ENCODE measurements around the gene AGTRAP.

The AGTRAP gene

DNA sequence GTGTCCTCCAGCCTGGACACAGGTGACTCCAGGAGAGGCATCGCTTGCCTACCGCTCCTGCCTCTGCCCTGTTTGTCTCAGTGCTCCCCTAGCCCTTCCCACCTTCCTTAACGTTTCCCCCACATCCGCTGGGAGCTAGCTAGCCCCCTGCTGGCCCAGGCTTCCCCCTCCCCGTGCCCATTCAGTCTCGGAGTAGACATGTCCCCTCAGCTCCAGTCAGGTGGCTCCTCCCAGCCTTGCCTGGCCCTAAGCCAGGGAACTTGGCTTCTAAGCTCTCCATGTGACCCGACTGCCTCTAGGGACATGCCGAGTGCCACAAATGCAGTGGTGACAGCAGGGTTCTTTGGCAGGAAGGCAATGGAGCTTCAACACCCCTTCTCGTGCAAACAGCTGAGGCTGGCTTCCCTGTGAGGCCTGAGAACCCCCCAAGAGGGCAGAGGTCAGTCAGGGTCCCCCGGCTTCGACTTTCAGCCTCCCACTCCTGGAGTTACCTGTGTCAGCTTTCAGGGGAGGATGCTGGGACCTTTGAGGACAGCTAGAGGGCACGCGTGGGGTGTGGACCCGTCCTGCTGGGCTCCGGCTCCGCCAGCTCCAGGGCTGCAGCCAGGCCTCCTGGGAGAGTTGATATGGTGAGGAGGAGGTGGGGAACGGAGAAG, 28.2 kb upstream of the AGTRAP start:
- no peak for DNase-seq

DNA sequence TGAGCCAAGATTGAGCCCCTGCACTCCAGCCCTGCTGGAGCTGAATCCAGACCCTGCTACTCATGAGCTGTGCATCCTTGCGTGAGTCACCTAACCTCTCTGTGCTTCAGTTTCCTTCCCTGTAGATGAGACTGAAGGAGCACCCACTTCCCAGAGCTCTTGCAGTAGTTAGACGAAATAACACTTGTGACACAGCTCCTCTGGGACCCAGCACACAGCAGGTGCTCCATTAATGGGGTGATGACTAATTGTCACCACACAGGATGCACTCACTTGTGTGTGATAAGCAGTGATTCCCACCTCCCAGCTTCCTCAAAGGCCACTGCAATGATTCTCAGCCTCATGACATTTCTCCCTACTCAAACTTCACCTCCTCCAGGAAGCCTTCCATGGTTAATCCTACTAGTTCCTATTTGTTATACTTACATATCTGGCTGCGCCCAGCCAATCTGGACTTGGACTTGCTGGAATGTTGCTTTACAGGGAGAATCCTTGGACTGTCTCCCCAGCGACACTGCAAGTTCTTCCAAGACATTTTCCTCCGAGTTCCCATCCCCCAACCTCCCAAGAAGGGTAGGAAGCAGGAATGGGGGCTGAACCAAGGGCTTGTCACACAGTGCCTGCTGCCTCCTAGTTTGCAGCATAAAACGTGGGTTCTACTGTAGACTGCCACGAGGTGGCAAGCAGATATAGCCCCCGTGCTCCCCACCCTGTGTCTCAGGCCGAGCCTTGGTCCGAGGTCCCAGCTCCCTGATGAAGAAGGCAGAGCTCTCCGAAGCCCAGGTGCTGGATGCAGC, 27.2 kb upstream of the AGTRAP start:
- DNase-seq: no peak

DNA sequence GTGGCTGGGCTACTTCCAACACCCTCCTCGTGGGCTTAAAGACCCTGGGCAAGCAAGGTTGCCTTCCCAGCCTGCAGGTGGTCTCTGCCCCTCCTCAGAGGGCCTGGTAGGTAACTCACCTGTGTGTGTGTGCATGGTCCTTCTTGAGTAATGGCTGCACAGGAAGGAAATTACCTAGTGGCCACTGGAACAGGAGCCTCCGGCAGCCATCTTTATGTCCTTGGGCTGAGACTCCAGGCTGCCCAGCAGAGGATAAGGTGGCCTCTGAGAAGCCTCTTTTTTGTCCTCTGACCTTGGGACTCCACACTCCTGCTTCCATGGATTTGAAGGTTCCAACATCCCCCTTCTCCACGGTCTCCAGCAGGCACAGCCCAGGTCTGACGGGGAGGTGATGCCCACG, 24.4 kb upstream of the AGTRAP start:
- DNase-seq: no peak

DNA sequence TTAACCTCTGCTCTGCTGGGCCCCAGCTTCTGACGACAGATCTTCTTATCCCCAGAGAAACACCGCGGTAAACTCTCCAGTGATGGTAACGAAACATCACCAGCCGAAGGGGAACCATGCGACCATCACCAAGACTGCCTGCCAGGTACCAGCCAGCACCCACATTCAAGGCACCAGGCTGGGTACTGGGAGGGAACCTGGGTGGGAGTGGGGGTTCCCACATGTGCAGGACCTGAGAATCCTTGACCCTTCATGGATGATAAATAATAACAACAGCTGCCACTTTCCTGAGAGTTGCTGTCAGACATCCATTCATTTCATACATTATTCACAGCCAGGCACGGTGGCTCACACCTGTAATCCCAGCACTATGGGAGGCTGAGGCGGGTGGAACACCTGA, 23.7 kb upstream of the AGTRAP start:
- DNase-seq: no peak

DNA sequence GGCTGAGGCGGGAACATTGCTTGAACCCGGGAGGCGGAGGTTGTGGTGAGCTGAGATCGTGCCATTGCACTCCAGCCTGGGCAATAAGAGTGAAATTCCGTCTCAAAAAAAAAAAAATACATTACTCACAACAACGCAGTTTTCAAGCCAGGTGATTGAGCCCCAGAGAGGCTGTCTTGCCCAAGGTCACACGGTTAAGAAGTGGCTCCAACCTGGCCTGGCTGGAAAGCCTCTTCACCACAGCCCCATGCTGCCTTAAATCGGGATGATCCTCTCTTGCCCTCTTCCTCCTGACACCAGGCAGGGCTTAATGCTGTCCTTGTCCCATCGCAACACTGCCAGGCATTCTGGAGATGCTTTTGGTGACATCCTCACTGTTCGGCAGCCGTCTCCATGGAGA, 22.8 kb upstream of the AGTRAP start:
- DNase-seq: no peak

DNA sequence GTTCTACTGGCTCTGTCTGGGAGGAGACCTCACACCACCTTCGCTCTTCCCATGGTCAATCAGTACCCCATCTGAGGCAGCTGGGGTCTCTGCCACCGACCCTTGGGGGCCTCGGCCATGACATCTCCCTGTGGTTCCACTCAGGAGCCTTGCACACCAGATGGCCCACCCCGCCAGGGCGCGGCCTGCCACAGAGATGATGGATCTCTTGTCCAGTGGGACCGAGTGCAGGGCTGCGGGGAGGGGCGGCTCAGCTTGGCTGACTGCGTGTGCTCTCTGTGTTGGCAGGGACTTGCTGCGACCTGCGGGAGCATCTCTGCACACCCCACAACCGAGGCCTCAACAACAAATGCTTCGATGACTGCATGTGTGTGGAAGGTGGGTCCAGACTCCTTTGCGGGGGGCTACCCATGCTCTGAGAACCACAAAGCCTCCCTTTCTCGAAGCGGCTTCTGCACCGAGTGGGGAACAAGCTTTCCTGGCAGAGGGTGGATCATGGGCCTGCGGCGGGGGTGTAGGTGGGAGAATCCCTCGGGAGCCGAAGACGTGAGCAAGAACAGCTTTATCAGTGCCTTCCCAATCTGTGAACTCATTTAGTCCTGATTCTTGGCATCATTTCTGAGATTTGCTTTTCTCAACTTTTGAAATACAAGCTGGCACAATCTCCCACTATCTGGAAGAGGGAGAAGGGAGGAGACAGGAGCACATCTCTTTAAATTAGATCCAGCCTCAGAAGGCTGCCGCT, 20.9 kb upstream of the AGTRAP start:
- DNase-seq: no peak

DNA sequence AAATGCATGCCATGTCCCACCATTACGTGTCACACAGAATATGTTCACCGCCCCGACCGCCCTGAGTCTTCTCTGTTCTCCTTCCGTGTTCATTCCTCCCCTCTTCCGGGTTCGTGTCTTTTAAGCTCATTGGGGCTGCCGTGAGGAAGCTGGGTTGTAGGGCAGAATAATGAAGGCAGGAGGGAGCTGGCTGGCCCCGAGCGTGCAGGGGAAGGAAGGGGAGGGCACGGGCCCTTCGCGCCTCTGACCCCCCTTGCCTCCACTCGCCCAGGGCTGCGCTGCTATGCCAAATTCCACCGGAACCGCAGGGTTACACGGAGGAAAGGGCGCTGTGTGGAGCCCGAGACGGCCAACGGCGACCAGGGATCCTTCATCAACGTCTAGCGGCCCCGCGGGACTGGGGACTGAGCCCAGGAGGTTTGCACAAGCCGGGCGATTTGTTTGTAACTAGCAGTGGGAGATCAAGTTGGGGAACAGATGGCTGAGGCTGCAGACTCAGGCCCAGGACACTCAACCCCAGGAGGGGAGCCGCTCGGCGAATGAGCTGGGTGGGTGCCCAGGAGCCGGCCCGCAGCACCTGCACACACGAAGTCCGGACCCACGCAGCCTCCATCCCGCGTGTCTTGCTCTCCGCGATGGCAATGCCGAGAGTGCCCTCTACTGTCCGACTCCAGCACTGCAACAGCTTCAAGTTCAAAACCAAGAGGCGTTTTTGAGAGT, 16.5 kb upstream of the AGTRAP start:
- DNase-seq: peak; percentile 84 to 91

DNA sequence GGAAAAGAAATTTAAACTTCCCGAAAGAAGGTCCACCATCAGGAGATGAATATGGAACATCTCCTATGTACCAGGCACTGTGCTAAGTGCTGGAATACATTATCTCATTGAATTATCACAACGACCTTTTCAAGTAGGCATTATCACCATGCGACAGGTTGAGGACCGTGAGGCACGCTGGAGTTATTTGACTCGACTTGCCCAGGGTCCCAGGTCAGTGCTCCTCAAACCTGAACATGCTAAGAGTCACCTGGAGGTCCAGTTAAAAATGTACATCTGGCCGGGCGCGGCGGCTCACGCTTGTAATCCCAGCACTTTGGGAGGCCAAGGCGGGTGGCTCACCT, 15.9 kb upstream of the AGTRAP start:
- no peak for DNase-seq

DNA sequence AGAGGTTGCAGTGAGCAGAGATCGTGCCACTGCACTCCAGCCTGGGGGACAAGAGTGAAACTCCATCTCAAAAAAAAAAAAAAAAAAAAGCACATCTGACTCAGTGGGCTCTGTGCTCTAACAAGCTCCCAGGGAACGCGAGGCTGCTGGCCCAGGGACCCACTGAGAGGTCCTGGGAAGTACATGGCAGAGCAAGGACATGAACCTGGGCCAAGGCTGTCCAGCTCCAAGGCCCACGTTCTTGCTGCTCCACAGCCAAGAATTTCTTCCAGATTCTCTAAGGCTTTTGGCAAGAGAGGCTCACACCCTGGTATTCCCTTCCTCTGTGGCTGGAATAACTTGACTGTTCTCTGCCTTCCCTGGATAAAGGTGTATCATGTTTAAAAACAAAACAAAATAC, 15.4 kb upstream of the AGTRAP start:
- no peak for DNase-seq

DNA sequence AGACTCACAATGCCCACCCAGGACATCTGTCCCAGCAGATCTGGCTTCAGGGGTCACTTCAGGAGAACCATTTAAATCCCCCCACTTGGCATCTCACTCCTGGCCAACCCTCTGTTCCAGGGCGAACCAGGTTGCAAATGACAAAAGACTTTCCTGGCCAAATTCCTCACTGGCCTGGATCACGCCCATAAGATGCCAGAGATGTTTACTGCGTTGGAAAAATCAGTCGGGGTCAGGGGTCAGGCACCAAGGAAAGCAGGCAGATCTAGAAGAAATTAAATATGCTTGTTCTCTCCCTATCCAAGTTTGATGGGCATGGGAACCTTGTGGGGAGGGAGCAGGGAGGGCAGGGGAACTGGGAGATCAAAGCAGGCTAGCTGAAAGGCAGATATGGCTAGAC, 14.6 kb upstream of the AGTRAP start:
- DNase-seq: no peak

DNA sequence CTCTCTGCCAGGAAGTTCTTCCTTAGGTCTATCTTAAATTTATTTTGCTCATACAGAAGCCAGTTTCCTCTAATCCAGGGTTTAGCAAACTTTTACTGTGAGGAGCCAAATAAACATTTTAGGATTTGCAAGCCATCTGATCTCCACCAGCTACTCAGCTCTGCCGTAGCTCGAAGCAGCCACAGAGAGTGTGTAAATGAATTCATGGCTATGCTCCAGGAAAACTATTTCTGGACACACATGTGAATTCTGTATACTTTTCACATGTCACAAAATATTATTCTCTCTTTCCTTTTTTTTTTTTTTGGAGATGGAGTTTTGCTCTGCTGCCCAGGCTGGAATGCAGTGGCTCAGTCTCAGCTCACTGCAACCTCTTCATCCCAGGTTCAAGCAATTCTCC, 13.4 kb upstream of the AGTRAP start:
- no peak for DNase-seq

DNA sequence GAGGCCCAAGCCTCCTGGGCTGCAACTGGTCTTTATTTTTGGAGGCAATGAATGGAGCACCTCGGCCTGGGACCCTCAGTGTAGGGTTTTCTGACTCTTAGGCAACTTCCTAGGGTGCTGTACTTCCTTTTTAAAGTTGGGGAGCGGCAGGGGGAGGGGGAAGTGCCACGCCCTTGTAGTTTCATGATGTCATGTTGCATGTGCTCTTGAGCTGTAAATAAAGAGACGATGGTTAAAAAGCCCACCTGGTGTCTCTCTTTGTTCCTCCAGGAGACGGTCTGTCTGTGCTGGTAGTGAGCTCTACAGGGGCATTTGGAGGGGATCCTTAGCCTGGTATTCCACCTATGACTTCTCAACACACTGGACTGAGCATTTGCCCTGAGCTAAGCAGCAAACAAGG, 10.3 kb upstream of the AGTRAP start:
- DNase-seq: no peak

DNA sequence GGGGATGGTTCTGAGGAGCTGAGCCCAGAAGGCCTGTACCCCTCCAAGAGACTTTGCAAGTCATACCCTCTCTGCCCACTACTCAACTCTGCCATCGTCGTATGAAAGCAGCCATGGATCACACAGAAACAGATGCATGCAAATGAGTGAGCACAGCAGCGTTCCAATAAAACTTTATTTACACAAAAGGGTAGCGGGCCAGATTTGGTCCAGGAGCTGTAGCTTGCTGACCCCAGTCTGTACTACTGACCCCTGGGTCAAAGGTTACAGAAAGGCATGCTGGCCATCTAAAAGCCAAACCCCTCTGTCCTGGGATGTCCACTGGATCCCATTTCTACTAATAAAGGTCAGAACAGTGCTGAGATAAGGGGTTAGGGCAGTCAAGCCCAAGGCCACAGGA, 8.8 kb upstream of the AGTRAP start:
- DNase-seq: no peak

DNA sequence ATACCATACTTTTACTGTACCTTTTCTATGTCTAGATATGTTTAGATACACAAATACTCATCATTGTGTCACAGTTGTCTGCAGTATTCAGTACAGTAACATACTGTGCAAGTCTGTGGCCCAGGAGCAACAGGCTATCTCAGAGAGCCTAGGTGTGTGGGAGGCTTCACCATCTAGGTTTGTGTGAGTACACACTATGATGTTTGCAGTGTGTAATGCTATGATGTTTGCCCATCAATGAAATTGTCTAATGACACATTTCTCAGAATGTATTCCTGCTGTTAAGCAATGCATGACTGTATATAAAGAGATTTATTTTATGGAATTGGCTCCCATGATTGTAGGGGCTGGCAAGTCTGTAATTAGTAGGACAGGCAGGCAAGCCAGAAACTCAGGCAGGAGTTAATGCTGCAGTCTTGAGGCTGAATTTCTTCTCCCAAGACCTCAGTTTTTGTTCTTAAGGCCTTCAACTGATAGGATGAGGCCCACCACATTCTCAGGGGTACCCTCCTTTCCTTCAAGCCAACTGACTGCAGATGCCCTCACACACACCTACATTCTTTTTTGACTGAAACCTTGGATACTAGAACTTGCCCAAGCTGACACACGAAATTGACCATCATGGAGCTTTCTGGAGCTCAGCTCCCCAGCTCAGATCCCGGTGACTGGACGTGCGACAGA, 7.7 kb upstream of the AGTRAP start:
- DNase-seq: no peak

DNA sequence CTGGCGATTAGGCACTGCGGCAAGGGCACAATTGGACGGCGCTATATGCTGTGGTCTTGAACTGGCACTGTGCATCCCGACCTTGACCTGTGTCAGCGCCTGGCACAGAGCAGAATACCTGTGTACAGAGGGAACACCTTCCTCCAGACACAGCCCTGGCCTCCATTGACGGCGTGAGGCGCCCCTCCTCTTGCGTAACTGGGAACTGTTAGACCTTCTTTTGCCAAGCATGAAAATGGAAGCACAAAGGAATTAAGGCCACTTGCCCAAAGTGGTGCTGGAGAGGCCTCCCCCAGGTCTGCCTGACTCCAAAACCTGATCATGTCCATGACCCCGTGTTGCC, 6.8 kb upstream of the AGTRAP start:
- DNase-seq: no peak

DNA sequence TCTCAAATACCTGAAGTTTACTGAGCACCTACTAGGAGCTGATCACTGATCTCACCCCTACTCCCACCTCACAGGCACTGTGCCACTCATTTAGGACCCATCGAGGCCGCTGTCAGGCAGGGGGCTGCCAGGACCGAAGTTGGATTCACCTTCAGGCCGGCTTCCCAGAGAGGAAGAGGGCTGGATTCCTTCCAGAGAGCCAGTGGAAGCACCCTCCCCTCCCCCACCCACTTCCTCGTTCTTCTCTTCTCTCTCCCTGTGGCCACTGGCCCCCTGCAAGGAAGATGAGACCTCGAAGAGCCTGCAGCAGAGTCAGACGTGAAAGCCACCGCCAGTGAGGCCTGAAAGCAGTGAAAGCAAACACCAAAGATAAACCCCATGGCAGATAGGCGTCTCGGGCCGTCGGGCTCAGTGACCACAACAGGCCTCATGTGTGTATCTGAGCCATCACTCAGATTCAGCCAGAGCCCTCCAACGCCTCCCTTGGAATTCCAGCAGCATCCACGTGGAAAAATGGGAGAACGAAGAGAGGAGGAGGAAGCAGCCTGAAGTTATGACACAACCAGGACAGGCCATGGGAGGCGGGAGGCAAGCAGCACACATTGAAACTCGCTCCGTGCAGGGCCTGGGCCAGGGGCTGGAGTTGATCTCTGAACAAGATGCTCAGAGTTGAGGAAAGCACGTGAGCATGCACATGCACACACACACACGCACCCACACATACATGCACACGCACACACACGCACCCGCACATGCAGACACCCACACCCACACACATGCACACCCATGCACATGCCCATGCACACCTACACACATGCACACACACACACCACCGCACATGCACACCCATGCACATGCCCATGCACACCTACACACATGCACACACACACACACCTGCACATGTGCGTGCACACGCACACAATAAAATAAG, 6.2 kb upstream of the AGTRAP start:
- no peak for DNase-seq

DNA sequence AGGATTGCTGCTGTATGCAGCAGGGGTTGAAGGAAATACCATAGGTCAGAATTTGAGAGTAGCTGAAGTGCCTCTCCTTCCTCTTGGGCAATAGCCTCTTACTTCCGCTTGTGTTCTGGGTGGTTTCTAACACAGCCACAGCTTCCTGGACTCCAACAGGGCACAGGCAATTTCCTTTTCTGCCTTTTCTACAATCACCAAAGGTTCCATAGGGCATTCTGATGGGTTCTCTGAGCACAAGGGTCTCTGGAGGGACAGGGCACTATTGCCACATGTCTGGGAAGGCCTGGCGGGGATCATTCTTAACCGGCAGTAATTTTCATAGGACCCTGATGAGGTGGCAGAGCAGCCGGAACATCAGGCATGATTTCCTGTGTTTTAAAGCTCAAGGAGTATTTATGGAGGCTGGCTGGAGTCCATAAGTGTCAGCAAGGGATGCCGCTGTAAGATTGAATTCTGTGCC, 5.5 kb upstream of the AGTRAP start:
- DNase-seq: peak in 1 of 2 donors; percentile 26

DNA sequence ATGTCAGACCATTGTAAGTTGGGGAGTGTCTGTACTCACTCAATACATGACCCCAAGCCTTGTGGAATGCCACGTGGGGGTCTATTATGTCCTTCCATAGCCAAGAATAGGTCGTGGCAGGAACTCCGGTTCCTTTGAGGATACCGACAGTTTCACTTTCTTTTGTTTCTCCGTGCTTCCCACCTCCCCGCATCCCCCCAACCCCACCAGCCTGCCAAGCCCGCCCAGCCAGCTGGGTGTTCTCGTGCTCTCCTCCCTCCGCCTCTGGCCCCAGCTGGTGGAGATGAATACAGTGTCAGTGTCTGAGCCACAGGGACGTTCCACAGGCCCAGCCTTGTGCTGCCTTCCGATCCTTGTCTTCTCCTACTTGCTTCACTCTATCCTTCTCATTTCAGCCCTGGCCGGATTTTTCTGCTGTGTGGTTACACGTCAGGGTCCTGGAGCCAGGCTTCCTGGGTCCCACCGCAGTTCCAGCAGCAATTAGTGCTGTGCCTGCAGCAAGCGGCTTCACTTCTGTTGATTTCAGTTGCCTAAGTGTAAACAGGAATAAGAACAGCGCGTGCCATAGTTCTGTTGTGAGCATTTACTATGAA, 4.1 kb upstream of the AGTRAP start:
- DNase-seq: no peak

DNA sequence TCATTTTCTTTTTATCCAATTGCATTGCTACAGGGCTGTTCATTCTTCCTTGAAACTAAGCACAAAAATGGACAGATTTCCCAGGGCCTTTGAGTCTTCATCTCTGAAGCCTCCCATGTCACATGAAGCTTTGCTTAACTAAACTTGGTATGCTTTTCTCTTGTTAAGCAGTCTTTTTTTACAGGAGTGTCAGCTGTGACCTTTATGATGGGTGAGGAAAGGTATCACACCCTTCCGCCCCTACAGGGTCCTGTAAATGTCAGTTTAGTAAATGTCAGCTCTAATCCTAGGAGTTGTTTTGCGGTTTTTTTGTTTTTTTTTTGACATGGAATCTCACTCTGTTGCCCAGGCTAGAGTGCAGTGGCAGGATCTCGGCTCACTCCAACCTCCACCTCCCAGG, 2.6 kb upstream of the AGTRAP start:
- no peak for DNase-seq

DNA sequence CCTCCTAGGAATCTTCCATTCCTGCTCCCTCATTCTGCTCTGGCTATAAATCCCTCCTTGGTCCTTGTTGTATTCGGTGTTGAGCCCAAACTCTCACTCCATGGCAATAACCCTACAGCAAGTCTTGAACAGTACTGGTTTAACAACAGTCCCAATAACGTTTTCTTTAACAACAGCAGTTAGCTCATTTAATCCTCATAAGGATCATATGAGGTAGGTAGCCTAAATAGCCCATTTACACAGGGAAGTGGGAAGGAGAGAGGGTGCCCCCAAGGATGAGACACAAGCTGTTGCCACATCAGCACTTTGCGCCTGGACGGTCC, 444 bp upstream of the AGTRAP start:
- no peak for DNase-seq

Measured in activated CD4-positive, alpha-beta T cell treated with anti-CD3 and anti-CD28 coated beads for 4 hours (primary cell).